ES-I3 (cell line): ENCODE data around the gene TBC1D5.

Experiments
- H3K36me3 ChIP-seq: 2 replicates; pipeline ENCODE4 v1.6.1; 2013; ENCODE audit warnings: mild to moderate bottlenecking, low read length, control low read depth, moderate library complexity; ENCODE audit not compliant: insufficient read depth
- H3K4me1 ChIP-seq: 2 replicates; pipeline ENCODE4 v1.6.1; 2013; ENCODE audit warnings: mild to moderate bottlenecking, control low read depth, low read length; ENCODE audit not compliant: insufficient read depth
- H3K9ac ChIP-seq: 2 replicates; pipeline ENCODE4 v1.6.1; 2013; ENCODE audit warnings: low read depth, mild to moderate bottlenecking, low read length, moderate library complexity
- H3K9me3 ChIP-seq: 2 replicates; pipeline ENCODE4 v1.6.1; 2013; ENCODE audit warnings: mild to moderate bottlenecking, low read length, moderate library complexity; ENCODE audit not compliant: control insufficient read depth, insufficient read depth

TBC1D5 gene

GRCh38 chr3:17479681-17480405, 262.6 kb downstream of the TBC1D5 start:
- H3K36me3 ChIP-seq: no peaks in the 10 kb centered on the region
- no peaks in the 10 kb centered on the region for H3K4me1 ChIP-seq
- no peak overlapping the region for H3K9ac ChIP-seq
- no peaks in the 10 kb centered on the region for H3K9me3 ChIP-seq

- Histone ChIP-seq H3K4me1 (no peaks in the 10 kb centered on the region), H3K9me3 (no peaks in the 10 kb centered on the region), H3K36me3 (no peaks in the 10 kb centered on the region), H3K9ac (no peak overlapping the region)
These were observed 263.8 kb downstream of the TBC1D5 start for GRCh38 chr3:17478673-17479072.

- no peaks in the 10 kb centered on the region for H3K9me3 ChIP-seq
- H3K36me3 ChIP-seq: no peaks in the 10 kb centered on the region
- H3K4me1 ChIP-seq: no peaks in the 10 kb centered on the region
- no peak overlapping the region for H3K9ac ChIP-seq
These were observed 268.7 kb downstream of the TBC1D5 start for GRCh38 chr3:17473761-17474160.

- Histone ChIP-seq H3K9ac (no peak overlapping the region), H3K4me1 (no peaks in the 10 kb centered on the region), H3K36me3 (no peaks in the 10 kb centered on the region), H3K9me3 (no peaks in the 10 kb centered on the region)
These were observed 272.5 kb downstream of the TBC1D5 start for GRCh38 chr3:17469954-17470353.

- H3K36me3 ChIP-seq: no peaks in the 10 kb centered on the region
- no peaks in the 10 kb centered on the region for H3K9me3 ChIP-seq
- no peaks in the 10 kb centered on the region for H3K4me1 ChIP-seq
- H3K9ac ChIP-seq: no peak overlapping the region
These were observed 272.9 kb downstream of the TBC1D5 start for GRCh38 chr3:17469520-17469919.

- Histone ChIP-seq H3K9ac (no peak overlapping the region), H3K9me3 (no peaks in the 10 kb centered on the region), H3K36me3 (no peaks in the 10 kb centered on the region), H3K4me1 (no peaks in the 10 kb centered on the region)
These were observed 276.4 kb downstream of the TBC1D5 start for GRCh38 chr3:17466028-17466427.

GRCh38 chr3:17459470-17459993, 282.9 kb downstream of the TBC1D5 start:
- H3K9me3 ChIP-seq: no peaks in the 10 kb centered on the region; the same call in 1 of the 2 replicates
- H3K4me1 ChIP-seq: no peaks in the 10 kb centered on the region
- no peaks in the 10 kb centered on the region for H3K36me3 ChIP-seq
- H3K9ac ChIP-seq: no peak overlapping the region

GRCh38 chr3:17456650-17457049, 285.8 kb downstream of the TBC1D5 start:
- H3K4me1 ChIP-seq: no peaks in the 10 kb centered on the region
- no peaks in the 10 kb centered on the region for H3K36me3 ChIP-seq
- no peaks in the 10 kb centered on the region; the same call in 1 of the 2 replicates for H3K9me3 ChIP-seq
- H3K9ac ChIP-seq: no peak overlapping the region

- H3K9ac ChIP-seq: no peak overlapping the region
- H3K9me3 ChIP-seq: no peaks in the 10 kb centered on the region; the same call in 1 of the 2 replicates
- H3K36me3 ChIP-seq: no peaks in the 10 kb centered on the region
- no peaks in the 10 kb centered on the region for H3K4me1 ChIP-seq
These were observed 286.4 kb downstream of the TBC1D5 start for GRCh38 chr3:17456046-17456445.

GRCh38 chr3:17444865-17445264, 297.6 kb downstream of the TBC1D5 start:
- no peaks in the 10 kb centered on the region for H3K36me3 ChIP-seq
- H3K9me3 ChIP-seq: no peaks in the 10 kb centered on the region
- no peaks in the 10 kb centered on the region for H3K4me1 ChIP-seq
- no peak overlapping the region for H3K9ac ChIP-seq

- H3K9ac ChIP-seq: no peak overlapping the region
- H3K9me3 ChIP-seq: no peaks in the 10 kb centered on the region
- H3K36me3 ChIP-seq: no peaks in the 10 kb centered on the region
- no peaks in the 10 kb centered on the region for H3K4me1 ChIP-seq
These were observed 299.3 kb downstream of the TBC1D5 start for GRCh38 chr3:17443142-17443541.

- H3K9me3 ChIP-seq: no peaks in the 10 kb centered on the region; the same call in 1 of the 2 replicates
- no peak overlapping the region for H3K9ac ChIP-seq
- H3K36me3 ChIP-seq: no peaks in the 10 kb centered on the region
- H3K4me1 ChIP-seq: no peaks in the 10 kb centered on the region
These were observed 299.9 kb downstream of the TBC1D5 start for GRCh38 chr3:17442332-17443049.

- no peak overlapping the region for H3K9ac ChIP-seq
- no peaks in the 10 kb centered on the region; the same call in 1 of the 2 replicates for H3K9me3 ChIP-seq
- no peaks in the 10 kb centered on the region for H3K4me1 ChIP-seq
- no peaks in the 10 kb centered on the region for H3K36me3 ChIP-seq
These were observed 308.6 kb downstream of the TBC1D5 start for GRCh38 chr3:17433876-17434275.

- H3K9ac ChIP-seq: no peak overlapping the region
These were observed 310.2 kb downstream of the TBC1D5 start for GRCh38 chr3:17432236-17432635.

More at GRCh38 chr3:17432236-17432635, 310.2 kb downstream of the TBC1D5 start:
- Histone ChIP-seq H3K4me1 (no peaks in the 10 kb centered on the region), H3K36me3 (no peaks in the 10 kb centered on the region), H3K9me3 (no peaks in the 10 kb centered on the region)
